HG02840 (cell line): Measurements from ENCODE around the gene GABRB2.
"Not testable (repeated sequence)": the region's sequence is repeated elsewhere in the genome, so short reads cannot be mapped to it uniquely, and the experiment has no call there.

Source experiments
- ATAC-seq: cut with Tn5 transposase; IDR thresholded peaks from one replicate; pipeline ENCODE4 v1.9.1; 2021; ENCODE audit warnings: mild to moderate bottlenecking, moderate library complexity, moderate number of reproducible peaks; ENCODE audit not compliant: unreplicated experiment, low FRiP score

The GABRB2 gene

DNA sequence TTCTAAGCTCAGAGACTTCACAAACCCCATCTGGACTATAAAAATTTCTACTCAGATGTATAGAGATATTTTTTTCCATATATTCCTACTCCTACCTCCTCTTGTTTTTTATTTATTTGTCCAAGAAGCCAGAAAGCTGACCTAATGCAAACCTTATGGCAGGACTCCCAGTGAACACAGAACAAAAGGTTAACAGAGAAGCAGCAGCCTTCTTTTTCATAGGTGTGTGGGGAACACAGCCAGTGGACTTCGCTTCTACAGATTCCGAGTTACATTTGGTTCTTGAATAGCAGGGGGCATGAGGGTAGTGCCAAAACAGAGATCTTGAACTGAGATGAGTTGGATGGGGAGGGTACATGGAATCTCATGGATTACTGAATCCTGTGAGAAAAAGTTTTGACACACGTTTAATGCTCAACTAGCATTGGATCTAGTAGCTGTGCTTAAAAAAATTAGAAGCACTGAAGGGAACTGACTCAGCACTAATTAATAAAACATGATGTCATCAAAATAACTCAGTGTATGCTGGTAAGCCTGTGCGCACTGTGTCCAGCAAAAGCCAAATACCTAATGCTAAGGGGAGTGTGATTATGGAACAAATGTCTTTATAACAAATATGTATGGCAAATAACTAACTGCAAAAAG lies 240.1 kb downstream of the GABRB2 start:
- ATAC-seq = no peak

- ATAC-seq = no peak
These were observed 240.9 kb downstream of the GABRB2 start for GRCh38 chr5:161305601-161306000.

DNA sequence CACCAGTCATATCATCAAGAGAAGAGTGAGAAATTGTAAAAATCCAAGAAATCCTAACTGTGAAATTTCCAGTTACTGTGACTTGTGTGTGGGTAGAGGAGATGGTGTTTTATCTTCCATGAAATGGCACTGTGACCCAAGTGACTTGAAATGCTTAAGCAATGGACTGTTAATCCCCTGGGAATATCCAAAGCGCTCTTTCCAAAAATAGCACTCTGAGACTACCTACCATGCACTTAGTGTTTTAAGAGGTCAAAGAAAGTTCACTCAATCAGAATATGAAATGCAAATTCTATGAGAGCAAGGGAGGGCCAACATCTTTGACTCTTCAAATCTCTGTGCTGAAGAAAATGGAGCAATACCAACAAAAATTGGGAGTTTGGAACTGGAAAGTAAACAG lies 244.0 kb downstream of the GABRB2 start:
- no peak for ATAC-seq

GRCh38 chr5:161301586-161301985 lies 244.9 kb downstream of the GABRB2 start:
- ATAC-seq = no peak

DNA sequence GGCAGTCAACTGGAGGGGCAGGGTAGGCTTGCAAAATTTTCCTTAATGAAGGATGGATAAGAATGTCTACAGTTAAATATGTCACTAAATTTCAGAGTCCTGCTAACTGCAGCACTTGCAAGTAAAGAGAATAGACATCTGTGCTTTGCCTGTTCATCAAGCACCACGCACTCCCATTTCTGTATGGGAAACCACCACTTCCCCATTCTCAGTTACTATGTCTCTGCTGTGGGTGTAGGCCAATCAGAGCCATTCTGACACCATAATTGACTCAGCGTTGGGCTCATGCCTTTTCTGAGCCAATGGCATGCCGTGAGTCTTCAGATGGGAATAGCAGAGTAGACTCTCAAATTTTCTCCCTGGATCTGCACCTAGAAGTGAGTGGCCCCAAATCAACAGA lies 247.5 kb downstream of the GABRB2 start:
- ATAC-seq = peak; percentile 77

DNA sequence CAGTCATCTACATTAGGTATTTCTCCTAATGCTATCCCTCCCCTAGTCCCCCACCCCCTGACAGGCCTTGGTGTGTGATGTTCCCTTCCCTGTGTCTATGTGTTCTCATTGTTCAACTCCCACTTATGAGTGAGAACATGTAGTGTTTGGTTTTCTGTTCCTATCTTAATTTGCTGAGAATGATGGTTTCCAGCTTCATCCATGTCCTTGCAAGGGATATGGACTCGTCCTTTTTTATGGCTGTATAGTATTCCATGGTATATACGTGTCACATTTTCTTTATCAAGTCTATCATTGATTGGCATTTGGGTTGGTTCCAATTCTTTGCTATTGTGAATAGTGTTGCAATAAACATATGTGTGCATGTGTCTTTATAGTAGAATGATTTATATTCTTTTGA lies 249.1 kb downstream of the GABRB2 start:
- not testable (repeated sequence) for ATAC-seq

- ATAC-seq = no peak
These were observed 250.7 kb downstream of the GABRB2 start for GRCh38 chr5:161295721-161296250.

GRCh38 chr5:161288071-161288470 lies 258.5 kb downstream of the GABRB2 start:
- no peak for ATAC-seq

DNA sequence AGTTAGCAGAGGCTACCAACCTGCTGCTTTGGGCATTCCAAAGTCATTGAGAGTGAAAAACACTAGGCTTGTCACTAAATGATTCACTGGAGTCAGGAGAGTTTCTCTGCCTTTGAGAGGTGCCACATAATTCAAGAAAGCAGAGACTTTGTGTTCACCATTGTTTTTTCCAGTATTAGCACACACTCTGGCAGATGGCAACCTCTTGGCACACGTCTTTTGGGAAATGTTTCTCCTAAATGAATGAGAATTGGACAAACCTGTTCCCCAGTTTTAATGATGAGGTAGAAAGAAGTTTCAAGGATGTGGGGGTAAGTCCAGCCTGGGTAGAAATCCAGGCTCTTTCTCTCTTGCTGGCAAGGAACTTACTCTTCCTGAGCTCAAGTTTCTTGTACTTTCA lies 259.1 kb downstream of the GABRB2 start:
- no peak for ATAC-seq

GRCh38 chr5:161286066-161286655 lies 260.4 kb downstream of the GABRB2 start:
- peak; percentile 96 for ATAC-seq

DNA sequence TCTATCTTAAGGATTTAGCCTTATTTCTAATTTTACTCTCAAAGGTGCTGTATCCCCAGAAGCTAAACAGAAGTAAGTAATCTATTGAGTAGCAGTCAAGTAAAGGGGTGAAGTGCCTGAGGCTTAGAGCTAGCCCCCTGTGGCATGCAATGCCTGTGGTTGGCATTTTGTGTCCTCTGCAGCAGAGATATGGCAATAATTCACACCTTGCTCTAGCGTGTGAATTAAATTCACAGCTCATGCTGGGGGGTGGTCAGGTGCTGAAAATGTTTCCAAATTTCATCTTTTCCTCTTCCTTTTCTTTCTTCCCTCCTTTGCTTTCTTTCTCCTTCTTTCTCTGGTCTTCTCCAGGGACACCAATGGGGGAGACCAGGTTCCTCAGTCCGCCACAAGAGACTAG lies 262.1 kb downstream of the GABRB2 start:
- ATAC-seq = no peak

- no peak for ATAC-seq
These were observed 263.2 kb downstream of the GABRB2 start for GRCh38 chr5:161283296-161283695.

DNA sequence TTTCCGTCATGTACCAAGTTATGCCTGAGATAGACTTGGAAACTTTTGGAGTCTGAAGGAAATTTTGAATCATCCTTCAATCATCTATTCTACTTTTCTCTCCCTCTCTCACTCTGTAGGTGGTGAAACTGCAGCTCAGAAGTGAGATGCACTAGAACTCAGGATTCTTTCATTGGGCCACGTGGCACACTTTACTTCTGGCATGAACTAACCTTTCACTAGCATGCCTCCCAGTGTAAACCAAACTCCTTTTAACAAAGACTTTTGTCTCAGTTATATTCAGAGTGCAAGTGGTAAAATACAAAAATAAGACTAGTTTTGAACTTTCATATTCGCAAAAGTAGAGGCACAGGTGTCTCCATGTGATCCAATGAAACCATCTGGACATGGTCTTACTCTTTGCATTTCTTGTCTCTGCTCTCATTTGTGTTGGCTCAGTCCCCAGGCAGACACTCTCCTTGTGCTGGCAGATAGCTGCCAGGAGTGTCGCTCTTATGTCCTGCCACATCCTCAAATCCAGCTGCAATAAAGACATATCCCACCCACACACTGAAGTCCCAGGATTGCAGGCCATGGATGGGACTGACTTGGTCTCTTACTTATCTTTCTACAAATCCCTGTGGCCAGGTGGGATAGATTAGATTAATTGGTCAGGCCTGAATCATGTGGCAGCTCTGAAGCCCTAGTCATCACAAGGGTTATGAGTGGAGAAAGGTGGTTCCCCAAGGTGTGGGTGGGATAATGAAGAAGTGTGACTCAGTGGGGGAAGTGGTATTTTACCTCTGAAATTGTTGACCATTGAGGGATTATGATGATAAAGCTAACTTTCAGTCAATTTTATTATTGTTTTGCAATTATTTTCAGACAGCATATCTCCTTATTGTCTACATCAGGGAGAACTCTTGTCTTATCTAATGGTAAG lies 267.5 kb downstream of the GABRB2 start:
- no peak for ATAC-seq

GRCh38 chr5:161277011-161277410 lies 269.5 kb downstream of the GABRB2 start:
- no peak for ATAC-seq

- no peak for ATAC-seq
These were observed 271.6 kb downstream of the GABRB2 start for GRCh38 chr5:161274951-161275350.

- no peak for ATAC-seq
These were observed 273.1 kb downstream of the GABRB2 start for GRCh38 chr5:161273410-161273809.

DNA sequence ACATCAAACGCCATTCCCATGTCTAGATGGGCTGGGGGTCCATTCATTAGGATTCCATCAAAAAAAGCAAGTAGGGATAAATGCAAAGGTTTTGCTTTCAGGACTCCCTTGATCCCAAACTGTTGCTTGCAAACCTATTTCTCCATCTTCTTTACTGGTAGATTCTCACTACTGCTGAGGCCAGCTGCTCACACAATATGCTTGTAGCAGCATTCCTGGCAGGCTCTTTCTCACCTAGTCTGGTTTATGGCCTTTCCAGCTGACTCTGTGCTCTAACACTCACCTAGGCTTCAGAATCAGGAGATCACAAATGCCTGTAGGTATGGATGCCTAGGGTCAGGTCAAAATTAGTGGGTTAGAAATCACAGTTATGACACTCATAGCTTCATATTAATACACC lies 274.7 kb downstream of the GABRB2 start:
- no peak for ATAC-seq

DNA sequence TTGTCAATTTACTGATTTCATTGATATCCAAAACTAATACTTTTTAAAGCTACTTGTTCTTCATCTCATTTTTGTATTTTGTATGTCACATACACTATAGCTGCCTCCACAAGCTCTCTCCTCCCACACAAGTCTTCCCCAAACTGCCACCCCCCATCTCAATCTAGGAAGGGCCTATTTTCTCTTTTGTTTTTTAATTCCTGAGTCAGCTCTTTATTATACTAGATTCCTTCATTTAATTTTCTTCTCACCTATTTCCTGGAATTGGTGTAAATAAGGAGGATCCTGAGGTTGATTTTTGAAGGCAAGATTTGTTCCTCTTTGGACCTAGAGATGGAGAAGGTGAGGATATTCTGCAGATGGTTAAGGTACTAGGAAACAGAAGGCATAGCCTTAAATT lies 277.4 kb downstream of the GABRB2 start:
- ATAC-seq = no peak

DNA sequence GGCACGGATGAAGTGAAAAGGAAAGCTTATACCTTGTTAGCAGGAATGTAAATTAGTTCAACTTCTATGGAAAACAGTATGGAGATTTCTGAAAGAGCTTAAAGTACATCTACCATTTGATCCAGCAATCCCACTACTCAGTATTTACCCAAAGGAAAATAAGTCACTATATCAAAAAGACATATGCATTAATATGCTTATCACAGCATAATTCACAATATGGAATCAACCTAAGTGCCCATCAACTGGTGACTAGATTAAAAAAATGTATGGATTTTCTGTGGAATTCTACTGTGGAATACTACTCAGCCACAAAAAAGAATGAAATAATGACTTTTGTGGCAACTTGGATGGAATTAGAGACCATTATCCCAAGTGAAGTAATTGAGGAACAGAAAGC lies 279.6 kb downstream of the GABRB2 start:
- ATAC-seq = no peak

- no peak for ATAC-seq
These were observed 281.5 kb downstream of the GABRB2 start for GRCh38 chr5:161265006-161265405.

- ATAC-seq = no peak
These were observed 283.3 kb downstream of the GABRB2 start for GRCh38 chr5:161263191-161263590.
